GM23338 (cell line): ENCODE measurements around the gene JPH4. TPM values are rescaled to one million over a fixed set of nuclear protein-coding genes. Genes with fewer than 3 reads are reported as not detected.
A peak's percentile ranks its signal among the peaks of the same experiment; 100 is the strongest.

Experiments
- ATAC-seq: fragments of 200-7000 bp; cut with Tn5 transposase; 3 replicates; pipeline ENCODE4 v1.9.1; 2020
- DNase-seq: peaks from one replicate; pipeline ENCODE4 v3.0.0-alpha.2; 2015; ENCODE audit warnings: low spot score
- H2AFZ ChIP-seq: fragments of 200-600 bp; sonication (generic); 2 replicates; pipeline ENCODE4 v1.8.0; 2016; ENCODE audit warnings: antibody characterized with exemption, mild to moderate bottlenecking, moderate library complexity
- H3F3A ChIP-seq: fragments of 200-600 bp; sonication (generic); replicated peaks from 2 replicates; pipeline ENCODE4 v1.8.0; 2017; ENCODE audit warnings: antibody characterized with exemption, mixed run types, low read depth
- H3K27ac ChIP-seq: fragments of 200-600 bp; sonication (generic); 2 replicates; pipeline ENCODE4 v1.6.1; 2016; ENCODE audit warnings: low read depth
- H3K27me3 ChIP-seq: fragments of 200-600 bp; sonication (generic); 2 replicates; pipeline ENCODE4 v1.8.0; 2016; ENCODE audit warnings: mild to moderate bottlenecking, mixed run types, moderate library complexity; ENCODE audit not compliant: insufficient read depth
- H3K36me3 ChIP-seq: fragments of 200-600 bp; sonication (generic); 2 replicates; pipeline ENCODE4 v1.8.0; 2016; ENCODE audit warnings: mild to moderate bottlenecking; ENCODE audit not compliant: insufficient read depth
- H3K4me1 ChIP-seq: fragments of 200-600 bp; sonication (generic); 2 replicates; pipeline ENCODE4 v1.8.0; 2016; ENCODE audit warnings: mild to moderate bottlenecking, moderate library complexity; ENCODE audit not compliant: insufficient read depth
- H3K4me2 ChIP-seq: fragments of 200-600 bp; sonication (generic); 2 replicates; pipeline ENCODE4 v1.7.1; 2017; ENCODE audit warnings: mixed run types
- H3K4me3 ChIP-seq: fragments of 200-600 bp; sonication (generic); 2 replicates; pipeline ENCODE4 v1.6.1; 2016; ENCODE audit warnings: mixed run types
- H3K79me2 ChIP-seq: fragments of 200-600 bp; sonication (generic); replicated peaks from 2 replicates; pipeline ENCODE4 v1.8.0; 2017; ENCODE audit warnings: mild to moderate bottlenecking; ENCODE audit not compliant: insufficient read depth
- H3K9me2 ChIP-seq: fragments of 200-600 bp; sonication (generic); 2 replicates; pipeline ENCODE4 v1.8.0; 2017; ENCODE audit not compliant: insufficient read depth
- H4K20me1 ChIP-seq: fragments of 200-600 bp; sonication (generic); replicated peaks from 2 replicates; pipeline ENCODE4 v1.8.0; 2017; ENCODE audit warnings: mild to moderate bottlenecking; ENCODE audit not compliant: insufficient read depth
- H3K27ac Mint-ChIP-seq: 2 replicates; pipeline ENCODE4 v1.8.0; 2020; ENCODE audit warnings: inconsistent platforms, mild to moderate bottlenecking, moderate library complexity, mixed read lengths
- H3K27me3 Mint-ChIP-seq: 3 replicates; pipeline ENCODE4 v1.8.0; 2022; ENCODE audit warnings: low read depth, mild to moderate bottlenecking, moderate library complexity, mixed read lengths, inconsistent platforms; ENCODE audit not compliant: insufficient read depth, poor library complexity
- H3K36me3 Mint-ChIP-seq: 3 replicates; pipeline ENCODE4 v1.8.0; 2021; ENCODE audit warnings: low read depth, mild to moderate bottlenecking, inconsistent platforms, moderate library complexity, mixed read lengths
- H3K4me1 Mint-ChIP-seq: 3 replicates; pipeline ENCODE4 v1.8.0; 2020; ENCODE audit warnings: mild to moderate bottlenecking, inconsistent platforms, mixed read lengths
- H3K4me3 Mint-ChIP-seq: 3 replicates; pipeline ENCODE4 v1.8.0; 2021; ENCODE audit warnings: moderate library complexity, mild to moderate bottlenecking, inconsistent platforms, mixed read lengths
- H3K9me3 Mint-ChIP-seq: 3 replicates; pipeline ENCODE4 v1.8.0; 2020; ENCODE audit warnings: moderate library complexity, mild to moderate bottlenecking, inconsistent platforms, mixed read lengths
- CREB1 ChIP-seq: fragments of 250-450 bp; sonication (Bioruptor Pico); IDR thresholded peaks from 2 replicates; pipeline ENCODE4 v1.5.0; 2020; ENCODE audit warnings: low read depth, mild to moderate bottlenecking, moderate library complexity
- CTCF ChIP-seq, 2 experiments: fragments of 200-600 bp in 1 of 2; sonication (generic) in 1 of 2; conservative IDR thresholded peaks; 2 replicates each; pipeline versions ENCODE4 v1.5.1 to v1.6.1; 2016 to 2017; ENCODE audit warnings: antibody characterized with exemption in 2 of 2, low read depth in 2 of 2, mild to moderate bottlenecking in 2 of 2, moderate library complexity in 1 of 2
- EZH2 ChIP-seq: fragments of 200-600 bp; sonication (generic); IDR thresholded peaks from one replicate; pipeline ENCODE4 v1.8.0; 2017; ENCODE audit warnings: antibody characterized with exemption, mild to moderate bottlenecking, low read depth; ENCODE audit not compliant: unreplicated experiment
- EZH2phosphoT487 ChIP-seq: fragments of 200-600 bp; sonication (generic); IDR thresholded peaks from one replicate; pipeline ENCODE4 v1.8.1; 2018; ENCODE audit warnings: antibody characterized with exemption; ENCODE audit not compliant: unreplicated experiment
- POLR2AphosphoS5 ChIP-seq: IDR thresholded peaks from 2 replicates; pipeline ENCODE4 v1.6.1; 2016; ENCODE audit warnings: antibody characterized with exemption, low read depth
- ZNF331 ChIP-seq: fragments of 250-450 bp; sonication (Bioruptor Pico); IDR thresholded peaks from 2 replicates; pipeline ENCODE4 v1.5.0; 2020; ENCODE audit warnings: low read depth, mild to moderate bottlenecking, moderate library complexity
- ZNF462 ChIP-seq: fragments of 250-450 bp; sonication (Bioruptor Pico); IDR thresholded peaks from 2 replicates; pipeline ENCODE4 v1.5.0; 2020; ENCODE audit warnings: mild to moderate bottlenecking, moderate library complexity
- polyA plus RNA-seq: library from polyadenylated mRNA; unstranded; fragments of >200 nt; fragmentation: Nextera tagmentation; extraction: Ambion mirVana; gene quantifications from 2 replicates; pipeline ENCODE4 v1.2.1, GENCODE V29; 2016
- total RNA-seq: library from RNA; depleted of rRNA; stranded (reverse); fragments of >200 nt; shearing (Covaris generic); gene quantifications from 2 replicates; pipeline ENCODE4 v1.2.3, GENCODE V29; 2014

JPH4 gene
- total and polyA plus RNA-seq, 2 experiments from 2014 or later = 11.0 to 29.9 TPM

GRCh38 chr14:23577710-23578392 lies 739 bp downstream of the JPH4 start:
- Histone ChIP-seq H3K4me1 (peaks cover 15% of the 10 kb centered on the region), H3K27me3 (peaks cover 32% of the 10 kb centered on the region), H3K79me2 (peaks cover 10% of the 10 kb centered on the region), H3K4me3 (peak overlapping the region; percentile 90), H4K20me1 (peaks cover 18% of the 10 kb centered on the region), H3K27ac (no peak overlapping the region), H3K4me2 (peak overlapping the region; percentile 98), H2AFZ (peak overlapping the region; percentile 78; the same call in 1 of the 2 replicates), H3K9me2 (no peaks in the 10 kb centered on the region), H3K36me3 (no peaks in the 10 kb centered on the region), H3F3A (peaks cover 15% of the 10 kb centered on the region; the same call in 1 of the 2 replicates)
- no peak for TF ChIP-seq CREB1
- TF ChIP-seq EZH2phosphoT487 = no peak
- TF ChIP-seq CTCF (conservative IDR thresholded peaks at IDR 0.05; ENCODE audit: low read depth in 2 of 2) = no peak
- no peak for TF ChIP-seq ZNF331
- no peak for TF ChIP-seq EZH2
- TF ChIP-seq POLR2AphosphoS5 = no peak; the same call in 1 of the 2 replicates
- Mint-ChIP-seq H3K36me3 (peaks cover 16% of the 10 kb centered on the region), H3K9me3 (peaks cover 4% of the 10 kb centered on the region), H3K27me3 (peaks cover 31% of the 10 kb centered on the region), H3K27ac (no peak overlapping the region), H3K4me3 (peak overlapping the region; percentile 86), H3K4me1 (peaks cover 31% of the 10 kb centered on the region)
- peak; percentile 83 for DNase-seq
- ATAC-seq = peak; percentile 32

- Mint-ChIP-seq H3K36me3 (peaks cover 23% of the 10 kb centered on the region), H3K27ac (no peak overlapping the region), H3K4me1 (peaks cover 38% of the 10 kb centered on the region), H3K9me3 (peaks cover 4% of the 10 kb centered on the region), H3K4me3 (peak overlapping the region; percentile 86), H3K27me3 (peaks cover 34% of the 10 kb centered on the region)
- H2AFZ ChIP-seq = no peak overlapping the region
- H3F3A ChIP-seq = peaks cover 15% of the 10 kb centered on the region; the same call in 1 of the 2 replicates
- DNase-seq (peak; percentile 71), ATAC-seq (peak; percentile 32)
- peaks cover 18% of the 10 kb centered on the region for H4K20me1 ChIP-seq
- H3K9me2 ChIP-seq = no peaks in the 10 kb centered on the region
- H3K4me3 ChIP-seq = peak overlapping the region; percentile 90
- peaks cover 10% of the 10 kb centered on the region for H3K79me2 ChIP-seq
- no peak overlapping the region for H3K27ac ChIP-seq
- TF ChIP-seq POLR2AphosphoS5 (no peak; the same call in 1 of the 2 replicates), ZNF331 (no peak), ZNF462 (CRISPR knock-in tag) (no peak)
- H3K4me2 ChIP-seq = peak overlapping the region; percentile 98
- no peaks in the 10 kb centered on the region for H3K36me3 ChIP-seq
- H3K27me3 ChIP-seq = peaks cover 32% of the 10 kb centered on the region
- H3K4me1 ChIP-seq = peaks cover 15% of the 10 kb centered on the region
Observed at GRCh38 chr14:23577004-23577681, 1.4 kb downstream of the JPH4 start.
